H1 (cell line): ENCODE data around the gene ENDOG. TPM values are rescaled to one million over a fixed set of nuclear protein-coding genes. Genes with fewer than 3 reads are reported as not detected.
A peak's percentile ranks its signal among the peaks of the same experiment; 100 is the strongest.

Source experiments
- CTCF ChIA-PET: fragments of 300-600 bp; sonication (Branson Sonifier 250); formaldehyde crosslinking; loops from one replicate; lab custom pipeline; 2021; ENCODE audit not compliant: partially characterized antibody; lab: Charles Lee
- POLR2A ChIA-PET: fragments of 300-600 bp; sonication (Branson Sonifier 250); formaldehyde crosslinking; loops from one replicate; lab custom pipeline; 2021; ENCODE audit warnings: inconsistent platforms; ENCODE audit not compliant: partially characterized antibody; lab: Charles Lee
- DNase-seq, 2 experiments: peaks; one replicate each; pipeline versions ENCODE4 v3.0.0 to v3.0.0-alpha.2; 2010 to 2022; ENCODE audit warnings: low spot score in 2 of 2, low read depth in 1 of 2, mixed read lengths in 1 of 2
- FAIRE-seq: peaks from 2 replicates; lab custom pipeline; 2011; peaks lifted over from hg19 to GRCh38; lab: Jason Lieb, UNC
- H2AFZ ChIP-seq: 2 replicates; pipeline ENCODE4 v1.8.1; 2012; ENCODE audit warnings: low read length, inconsistent platforms
- H2AK5ac ChIP-seq: 2 replicates; pipeline ENCODE4 v1.6.1; 2013; ENCODE audit warnings: low read depth, low read length
- H2BK120ac ChIP-seq: replicated peaks from 2 replicates; pipeline ENCODE3; 2013; ENCODE audit warnings: low read depth, low read length, inconsistent platforms
- H2BK12ac ChIP-seq: 2 replicates; pipeline ENCODE4 v1.6.1; 2013; ENCODE audit warnings: low read depth, low read length
- H2BK15ac ChIP-seq: 2 replicates; pipeline ENCODE4 v1.6.1; 2013; ENCODE audit warnings: low read length
- H2BK20ac ChIP-seq: 2 replicates; pipeline ENCODE4 v1.6.1; 2013; ENCODE audit warnings: low read length
- H2BK5ac ChIP-seq: 2 replicates; pipeline ENCODE4 v1.6.1; 2013; ENCODE audit warnings: low read depth, low read length
- H3K14ac ChIP-seq: 2 replicates; pipeline ENCODE4 v1.6.1; 2013; ENCODE audit warnings: inconsistent platforms; ENCODE audit not compliant: insufficient read length
- H3K18ac ChIP-seq: 2 replicates; pipeline ENCODE4 v1.6.1; 2013; ENCODE audit warnings: low read length; ENCODE audit errors: extremely low read depth
- H3K23ac ChIP-seq: 2 replicates; pipeline ENCODE4 v1.6.1; 2013; ENCODE audit warnings: inconsistent platforms; ENCODE audit not compliant: insufficient read length
- H3K23me2 ChIP-seq: 2 replicates; pipeline ENCODE4 v1.6.1; 2013; ENCODE audit warnings: low read depth, low read length
- H3K27ac ChIP-seq: 2 replicates; pipeline ENCODE4 v1.6.1; 2011; ENCODE audit warnings: low read depth, low read length, inconsistent platforms
- H3K27me3 ChIP-seq, 4 experiments: replicated peaks in 1 of 4; 1 replicate in 1 of 4; 2 replicates in 3 of 4; pipeline versions ENCODE4 v1.6.1 to v1.8.1; 2011 to 2013; ENCODE audit warnings: low read length in 3 of 4, mild to moderate bottlenecking in 3 of 4, inconsistent platforms in 2 of 4, mixed read lengths in 2 of 4, moderate library complexity in 1 of 4; ENCODE audit not compliant: control insufficient read depth in 3 of 4, insufficient read depth in 3 of 4; ENCODE audit errors: extremely low read depth in 1 of 4
- H3K36me3 ChIP-seq, 4 experiments: 2 replicates each; pipeline versions ENCODE4 v1.6.1 to v1.8.1; 2011 to 2013; ENCODE audit warnings: mild to moderate bottlenecking in 4 of 4, low read length in 3 of 4, moderate library complexity in 2 of 4, control low read depth in 1 of 4, inconsistent platforms in 1 of 4; ENCODE audit not compliant: insufficient read depth in 4 of 4, control insufficient read depth in 2 of 4
- H3K4ac ChIP-seq: replicated peaks from 2 replicates; pipeline ENCODE3; 2013; ENCODE audit warnings: low read length, low read depth, mixed read lengths, inconsistent platforms; ENCODE audit not compliant: insufficient read length
- H3K4me1 ChIP-seq, 4 experiments: replicated peaks in 1 of 4; 1 replicate in 1 of 4; 2 replicates in 3 of 4; pipeline versions ENCODE4 v1.6.1 to v1.8.1; 2011 to 2013; ENCODE audit warnings: low read length in 3 of 4, inconsistent platforms in 2 of 4, mixed read lengths in 1 of 4; ENCODE audit not compliant: insufficient read depth in 4 of 4, control insufficient read depth in 3 of 4
- H3K4me2 ChIP-seq, 2 experiments: 2 replicates each; pipeline versions ENCODE4 v1.6.1 to v1.8.1; 2011 to 2013; ENCODE audit warnings: low read depth in 2 of 2, low read length in 2 of 2, control low read depth in 1 of 2, inconsistent platforms in 1 of 2, mild to moderate bottlenecking in 1 of 2; ENCODE audit not compliant: insufficient read depth in 1 of 2
- H3K4me3 ChIP-seq, 4 experiments: fragments of 200-600, 300-600 bp in 1 of 4; sonication (generic), shearing (Covaris generic), sonication (Bioruptor Twin) in 1 of 4; 2 replicates each; pipeline versions ENCODE4 v1.5.1 to v1.8.1; 2011 to 2016; ENCODE audit warnings: low read length in 4 of 4, low read depth in 3 of 4, control low read depth in 2 of 4, inconsistent platforms in 2 of 4, mild to moderate bottlenecking in 2 of 4, mixed read lengths in 1 of 4, moderate library complexity in 1 of 4; ENCODE audit not compliant: insufficient read depth in 2 of 4; ENCODE audit errors: extremely low read depth in 1 of 4
- H3K56ac ChIP-seq: replicated peaks from 2 replicates; pipeline ENCODE3; 2013; ENCODE audit warnings: low read depth, mild to moderate bottlenecking, mixed read lengths, low read length, inconsistent platforms; ENCODE audit not compliant: insufficient read length
- H3K79me1 ChIP-seq: 2 replicates; pipeline ENCODE4 v1.6.1; 2013; ENCODE audit warnings: low read depth, low read length, control low read depth
- H3K79me2 ChIP-seq, 2 experiments: 2 replicates each; pipeline versions ENCODE4 v1.6.1 to v1.8.1; 2012 to 2013; ENCODE audit warnings: low read length in 2 of 2, mild to moderate bottlenecking in 2 of 2, inconsistent platforms in 1 of 2; ENCODE audit not compliant: insufficient read depth in 2 of 2, control insufficient read depth in 1 of 2
- H3K9ac ChIP-seq, 4 experiments: replicated peaks in 1 of 4; 1 replicate in 1 of 4; 2 replicates in 3 of 4; pipeline versions ENCODE4 v1.6.1 to v1.8.1; 2011 to 2013; ENCODE audit warnings: low read depth in 3 of 4, low read length in 3 of 4, control low read depth in 2 of 4, mild to moderate bottlenecking in 2 of 4, moderate library complexity in 2 of 4, inconsistent platforms in 1 of 4; ENCODE audit errors: extremely low read depth in 1 of 4
- H3K9me3 ChIP-seq, 2 experiments: 2 replicates each; pipeline versions ENCODE4 v1.6.1 to v1.8.1; 2012 to 2013; ENCODE audit warnings: mild to moderate bottlenecking in 2 of 2, moderate library complexity in 2 of 2, control low read depth in 1 of 2, inconsistent platforms in 1 of 2, low read depth in 1 of 2, low read length in 1 of 2, mixed read lengths in 1 of 2; ENCODE audit not compliant: insufficient read depth in 2 of 2
- H4K20me1 ChIP-seq, 2 experiments: replicated peaks in 1 of 2; 2 replicates each; pipeline versions ENCODE3 to v1.8.1; 2011 to 2013; ENCODE audit warnings: inconsistent platforms in 2 of 2, low read length in 2 of 2, mild to moderate bottlenecking in 1 of 2; ENCODE audit not compliant: insufficient read depth in 2 of 2, control insufficient read depth in 1 of 2
- H4K5ac ChIP-seq: 2 replicates; pipeline ENCODE4 v1.6.1; 2013; ENCODE audit warnings: low read length, low read depth, mixed read lengths, inconsistent platforms; ENCODE audit not compliant: insufficient read length
- H4K8ac ChIP-seq: 2 replicates; pipeline ENCODE4 v1.8.0; 2013; ENCODE audit warnings: mild to moderate bottlenecking, moderate library complexity, low read length, inconsistent platforms; ENCODE audit not compliant: insufficient read depth; ENCODE audit errors: extremely low read depth
- H4K91ac ChIP-seq: replicated peaks from 2 replicates; pipeline ENCODE3; 2013; ENCODE audit warnings: low read length, mixed read lengths, inconsistent platforms; ENCODE audit not compliant: insufficient read length
- HDAC2 ChIP-seq, 2 experiments: fragments of 300-600 bp in 1 of 2; sonication (generic) in 1 of 2; IDR thresholded peaks; 2 replicates each; pipeline ENCODE4 v1.6.1; 2011 to 2012; ENCODE audit warnings: low read depth in 2 of 2, low read length in 2 of 2, mild to moderate bottlenecking in 2 of 2, moderate library complexity in 2 of 2, borderline replicate concordance in 1 of 2, inconsistent platforms in 1 of 2
- RBBP5 ChIP-seq: IDR thresholded peaks from 2 replicates; pipeline ENCODE4 v1.7.1; 2012; ENCODE audit warnings: low read depth, mild to moderate bottlenecking, inconsistent platforms, low read length, moderate library complexity, borderline replicate concordance
- WGBS, 2 experiments: shearing (Covaris generic) in 1 of 2; methylation state at CpG; one replicate each; pipeline versions ENCODE4 v1.1.6 to v1.1.7; 2013 to 2015; ENCODE audit warnings: low lambda C conversion rate in 2 of 2, mixed read lengths in 2 of 2, inconsistent platforms in 1 of 2, low coverage in 1 of 2, missing lambda C conversion rate in 1 of 2; ENCODE audit not compliant: insufficient replicate concordance in 2 of 2, insufficient coverage in 1 of 2, insufficient read length in 1 of 2; ENCODE audit errors: extremely low coverage in 1 of 2, missing lambda C conversion rate in 1 of 2; 5-methylcytosine and 5-hydroxymethylcytosine counted together
- polyA plus RNA-seq, 7 experiments: library from polyadenylated mRNA; depleted of rRNA in 3 of 7; stranded (reverse) in 5 of 7; unstranded in 2 of 7; fragments of >200 nt in 5 of 7; fragments of 200-250 nt in 2 of 7; gene quantifications; 1 replicate in 5 of 7; 2 replicates in 1 of 7; 4 replicates in 1 of 7; pipeline versions ENCODE4 v1.2.1 to v1.2.3, GENCODE V29; 2011 to 2013; ENCODE audit warnings: missing spikeins in 2 of 7, mixed read lengths in 2 of 7
- total RNA-seq: library from RNA; stranded (reverse); fragmentation: NEBNext Ultra II Directional; extraction: Animal tissue kit (Norgen Biotek cat#: 25700); gene quantifications from 2 replicates; pipeline ENCODE4 v1.2.1, GENCODE V29; 2021

The ENDOG gene
- total and polyA plus RNA-seq, 2 of the 8 experiments (the other 6 are each of a cell fraction or from before 2014, with no cell fraction given): 17.5 to 23.4 TPM

GRCh38 chr9:128861501-128861900 is 43.2 kb downstream of the ENDOG start:
- H3K27me3 ChIP-seq: no peaks in the 10 kb centered on the region
- no peaks in the 10 kb centered on the region for H3K36me3 ChIP-seq
- ChIA-PET CTCF (interaction anchor here (0.6 to 8.8 kb wide), 19 partner anchors 8 to 181 kb away, joined by 3 to 139 read pairs (median 4); partner anchors contain the start of genes KYAT1, LRRC8A, PHYHD1 and SPOUT1), POLR2A (interaction anchor here (0.6 to 1.7 kb wide), 7 partner anchors 12 to 165 kb away, joined by 3 to 6 read pairs (median 3); partner anchors contain the start of genes KYAT1, LRRC8A and PHYHD1)
- H2AK5ac ChIP-seq: no peak overlapping the region; the same call in 1 of the 2 replicates
- no peak overlapping the region for H3K23ac ChIP-seq
- H3K23me2 ChIP-seq: no peaks in the 10 kb centered on the region
- H3K4me3 ChIP-seq: no peak overlapping the region
- H3K4ac ChIP-seq: no peak overlapping the region
- peaks cover 5% of the 10 kb centered on the region; the same call in 1 of the 2 replicates for H3K79me1 ChIP-seq
- H2AFZ ChIP-seq: no peak overlapping the region
- H2BK20ac ChIP-seq: no peak overlapping the region
- H3K9ac ChIP-seq: no peak overlapping the region
- H4K20me1 ChIP-seq: peaks cover 0 to 4% of the 10 kb centered on the region in 2 experiments
- H4K91ac ChIP-seq: no peak overlapping the region
- H3K4me2 ChIP-seq: no peak overlapping the region
- H2BK15ac ChIP-seq: no peak overlapping the region
- H3K14ac ChIP-seq: no peak overlapping the region
- peaks cover 0 to 5% (median 2%) of the 10 kb centered on the region in 4 experiments; a peak in 4 of 7 replicates for H3K4me1 ChIP-seq
- H3K79me2 ChIP-seq: peaks cover 0 to 5% of the 10 kb centered on the region in 2 experiments; a peak in 1 of 4 replicates
- no peak overlapping the region for H3K56ac ChIP-seq
- H4K8ac ChIP-seq: 0 out of 2 replicates have a peak overlapping the region, but pooled peaks have one; percentile 16
- no peak overlapping the region for H2BK5ac ChIP-seq
- TF ChIP-seq HDAC2 (IDR thresholded peaks at IDR 0.05; ENCODE audit: borderline replicate concordance in 1 of 2, low read depth in 2 of 2, low read length in 2 of 2) (no peak), RBBP5 (no peak)
- no peak overlapping the region for H3K27ac ChIP-seq
- 81% methylated on average over 6 of the region's 6 CpGs; no CpG with 5 or more reads in 1 of the 2 experiments for WGBS, 2 experiments
- H2BK120ac ChIP-seq: no peak overlapping the region
- no peaks in the 10 kb centered on the region for H3K9me3 ChIP-seq
- no peak overlapping the region for H4K5ac ChIP-seq
- DNase-seq: no peak
- no peak overlapping the region for H2BK12ac ChIP-seq
- FAIRE-seq: no peak
- H3K18ac ChIP-seq: no peak overlapping the region
